ENCODE data around the gene BIRC3.

The BIRC3 gene

DNA sequence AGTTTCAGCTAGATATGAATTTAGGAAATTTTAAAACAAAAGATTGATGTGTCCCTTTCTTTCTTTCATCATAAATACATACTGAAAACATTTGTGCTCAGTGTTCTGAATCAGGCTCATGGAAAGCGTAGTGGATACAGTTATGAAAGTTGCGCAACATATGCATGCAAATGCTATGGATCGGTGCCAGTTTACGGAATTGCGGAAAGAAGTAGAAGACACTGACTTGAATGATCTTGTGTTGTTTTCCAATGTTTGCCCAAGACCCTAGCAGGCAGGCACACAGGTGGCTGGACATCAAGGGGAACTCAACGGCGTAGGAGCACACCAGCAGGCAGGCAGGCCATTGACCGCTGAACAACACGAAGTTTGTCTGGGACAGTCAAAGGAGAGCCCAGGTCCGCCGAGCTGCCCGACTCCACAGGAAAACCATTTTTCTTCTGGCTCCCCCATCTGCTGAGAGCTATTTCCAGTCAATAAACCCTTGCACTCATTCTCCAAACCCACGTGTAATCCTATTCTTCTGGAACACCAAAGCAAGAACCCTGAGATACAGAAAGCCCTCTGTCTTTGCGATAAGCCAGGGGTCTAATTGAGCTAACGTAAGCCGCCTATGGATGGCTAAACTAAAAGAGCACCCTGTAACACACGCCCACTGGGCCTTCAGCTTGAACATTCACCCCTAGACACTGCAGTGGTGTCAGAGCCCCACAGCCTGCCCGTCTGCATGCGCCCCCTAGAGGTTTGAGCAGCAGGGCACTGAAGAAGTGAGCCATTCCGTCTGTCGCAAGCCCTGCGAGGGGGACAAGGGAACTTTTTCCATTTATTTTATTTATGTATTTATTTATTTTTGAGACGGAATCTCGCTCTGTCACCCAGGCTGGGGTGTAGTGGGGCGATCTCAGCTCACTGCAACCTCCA is 7.4 kb upstream of the BIRC3 start:
- TF ChIP-seq, protein P1, sequence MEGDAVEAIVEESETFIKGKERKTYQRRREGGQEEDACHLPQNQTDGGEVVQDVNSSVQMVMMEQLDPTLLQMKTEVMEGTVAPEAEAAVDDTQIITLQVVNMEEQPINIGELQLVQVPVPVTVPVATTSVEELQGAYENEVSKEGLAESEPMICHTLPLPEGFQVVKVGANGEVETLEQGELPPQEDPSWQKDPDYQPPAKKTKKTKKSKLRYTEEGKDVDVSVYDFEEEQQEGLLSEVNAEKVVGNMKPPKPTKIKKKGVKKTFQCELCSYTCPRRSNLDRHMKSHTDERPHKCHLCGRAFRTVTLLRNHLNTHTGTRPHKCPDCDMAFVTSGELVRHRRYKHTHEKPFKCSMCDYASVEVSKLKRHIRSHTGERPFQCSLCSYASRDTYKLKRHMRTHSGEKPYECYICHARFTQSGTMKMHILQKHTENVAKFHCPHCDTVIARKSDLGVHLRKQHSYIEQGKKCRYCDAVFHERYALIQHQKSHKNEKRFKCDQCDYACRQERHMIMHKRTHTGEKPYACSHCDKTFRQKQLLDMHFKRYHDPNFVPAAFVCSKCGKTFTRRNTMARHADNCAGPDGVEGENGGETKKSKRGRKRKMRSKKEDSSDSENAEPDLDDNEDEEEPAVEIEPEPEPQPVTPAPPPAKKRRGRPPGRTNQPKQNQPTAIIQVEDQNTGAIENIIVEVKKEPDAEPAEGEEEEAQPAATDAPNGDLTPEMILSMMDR (IDR thresholded peaks at IDR 0.05; ENCODE audit: insufficient read depth, low read length, missing control alignments), result no peak
- ChIA-PET POLR2A (no interaction called here), CTCF (interaction anchor here (1.3 to 6.9 kb wide), 4 partner anchors 15 to 32 kb away, joined by 3 to 46 read pairs (median 16); no protein-coding TSS in a partner anchor)
- no peak overlapping the region for H3K4me3 ChIP-seq (ENCODE audit: low read depth, low read length)
- no peak for DNase-seq (ENCODE audit: low read depth, low spot score)

DNA sequence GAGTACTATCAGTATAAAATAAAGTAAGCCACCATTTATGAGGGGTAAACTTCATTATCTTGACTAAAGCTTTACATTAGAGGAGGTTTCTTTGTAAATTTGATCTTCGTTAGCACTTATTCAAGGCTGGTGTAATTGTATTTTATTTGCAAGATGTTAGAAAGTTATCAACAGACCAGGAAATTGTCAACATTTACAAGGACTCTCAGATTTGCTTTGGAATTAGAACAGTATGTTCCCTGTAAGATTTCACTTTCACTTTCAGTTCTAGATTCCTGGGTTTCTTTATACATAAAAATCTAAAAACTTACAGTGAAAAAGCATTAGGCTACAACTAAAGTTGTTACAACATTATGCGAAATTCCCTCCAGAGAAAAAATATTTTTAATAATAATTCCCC is 4.6 kb upstream of the BIRC3 start:
- H3K4me3 ChIP-seq (ENCODE audit: low read depth, low read length), result no peak overlapping the region; the same call in 1 of the 2 replicates
- DNase-seq (ENCODE audit: low read depth, low spot score), result no peak
- TF ChIP-seq, protein P1 (IDR thresholded peaks at IDR 0.05; ENCODE audit: insufficient read depth, low read length, missing control alignments), result no peak
- CTCF ChIA-PET, result interaction anchor here (3.1 to 6.9 kb wide), 3 partner anchors 18 to 29 kb away, joined by 10 to 46 read pairs (median 24); no protein-coding TSS in a partner anchor
- POLR2A ChIA-PET, result no interaction called here

DNA sequence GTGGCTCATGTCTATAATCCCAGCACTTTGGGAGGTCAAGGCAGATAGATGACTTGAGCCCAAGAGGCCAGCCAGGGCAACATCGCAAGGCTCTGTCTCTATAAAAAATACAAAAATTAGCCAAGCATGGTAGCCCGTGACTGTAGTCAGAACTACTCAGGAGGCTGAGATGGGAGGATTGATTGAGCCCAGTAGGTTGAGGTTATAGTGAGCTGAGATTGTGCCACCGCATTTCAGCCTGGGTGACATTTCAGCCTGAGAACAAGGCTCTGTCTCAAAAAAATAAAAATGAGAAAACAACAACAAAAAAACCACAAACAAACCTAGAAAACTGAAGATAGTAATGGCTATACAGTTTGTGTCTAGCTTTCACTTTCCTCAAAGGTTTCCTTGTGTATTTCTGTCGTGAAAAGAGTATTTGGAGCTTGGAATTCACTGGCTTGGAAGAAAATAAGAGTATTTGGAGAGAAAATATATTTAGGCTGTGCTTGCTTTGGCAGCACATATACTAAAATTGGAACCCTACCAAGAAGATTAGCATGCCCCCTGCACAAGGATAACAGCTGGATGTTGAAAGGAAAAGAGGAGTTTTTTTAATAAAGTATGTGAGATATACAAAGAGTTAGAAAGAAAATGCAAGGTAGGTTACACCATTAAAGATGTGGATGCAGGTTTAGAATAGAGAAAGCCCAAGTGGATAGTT is 3.9 kb upstream of the BIRC3 start:
- ChIA-PET POLR2A (no interaction called here), CTCF (interaction anchor here (1.0 to 6.9 kb wide), 5 partner anchors 19 to 29 kb away, joined by 3 to 46 read pairs (median 10); no protein-coding TSS in a partner anchor)
- TF ChIP-seq, protein P1 (IDR thresholded peaks at IDR 0.05; ENCODE audit: insufficient read depth, low read length, missing control alignments), result no peak
- H3K4me3 ChIP-seq (ENCODE audit: low read depth, low read length), result no peak overlapping the region
- DNase-seq (ENCODE audit: low read depth, low spot score), result no peak

DNA sequence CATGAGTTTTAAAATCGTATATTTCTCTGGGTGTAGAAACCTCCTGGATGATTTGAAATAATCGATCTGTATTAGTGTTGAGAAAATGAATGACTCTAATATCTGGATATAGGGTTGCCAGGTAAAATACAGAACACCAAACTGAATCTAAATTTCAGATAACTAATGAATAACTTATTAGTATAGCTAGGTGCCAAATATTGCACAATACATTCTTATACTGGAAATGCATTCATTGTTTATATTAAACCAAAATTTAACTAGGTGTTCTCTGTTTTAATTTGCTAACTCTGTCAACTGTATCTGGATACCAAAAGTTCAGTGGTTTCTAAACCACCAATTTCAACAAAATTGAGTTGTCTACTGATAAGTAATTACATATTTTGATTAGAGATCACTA is 2.5 kb upstream of the BIRC3 start:
- POLR2A ChIA-PET, result no interaction called here
- no peak overlapping the region for H3K4me3 ChIP-seq (ENCODE audit: low read depth, low read length)
- TF ChIP-seq, protein P1 (IDR thresholded peaks at IDR 0.05; ENCODE audit: insufficient read depth, low read length, missing control alignments), result no peak
- CTCF ChIA-PET, result interaction anchor here (1.3 to 6.9 kb wide), 4 partner anchors 20 to 28 kb away, joined by 5 to 46 read pairs (median 12); no protein-coding TSS in a partner anchor
- DNase-seq (ENCODE audit: low read depth, low spot score), result no peak

DNA sequence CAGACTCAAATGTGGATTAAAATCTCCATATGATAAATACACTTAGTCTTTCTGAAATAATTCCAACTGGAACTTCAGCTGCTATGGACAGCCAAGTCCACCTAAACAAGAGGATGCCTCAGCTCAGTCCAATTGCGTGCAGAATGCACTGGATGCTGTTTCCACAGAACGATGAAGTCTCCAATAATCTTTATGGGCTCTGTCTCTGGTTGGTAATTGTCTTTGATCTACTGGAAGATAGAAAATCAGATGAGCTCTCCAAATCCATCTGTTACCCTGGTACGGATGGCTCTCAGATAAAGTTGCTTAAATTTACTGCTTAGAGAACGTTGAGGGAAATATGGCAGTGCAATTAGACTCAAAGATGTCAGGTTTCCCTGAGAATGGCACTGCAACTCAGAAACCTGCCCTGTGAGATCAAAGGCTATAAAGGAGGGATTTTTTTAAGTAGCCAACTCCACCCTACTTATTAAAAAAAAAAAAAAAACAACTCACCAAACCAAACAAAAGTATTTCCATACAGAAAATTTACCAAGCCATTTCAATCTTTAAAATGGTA is 859 bp upstream of the BIRC3 start:
- no peak for DNase-seq (ENCODE audit: low read depth, low spot score)
- TF ChIP-seq, protein P1 (IDR thresholded peaks at IDR 0.05; ENCODE audit: insufficient read depth, low read length, missing control alignments), result no peak
- ChIA-PET POLR2A (no interaction called here), CTCF (interaction anchor here (1.3 to 2.7 kb wide), 3 partner anchors 27 to 350 kb away, joined by 5 to 14 read pairs (median 7); no protein-coding TSS in a partner anchor)
- no peak overlapping the region for H3K4me3 ChIP-seq (ENCODE audit: low read depth, low read length)
